Epithelial cell of proximal tubule (primary cell): ENCODE results near the gene GREB1L. TPM values are rescaled to one million over a fixed set of nuclear protein-coding genes. Genes with fewer than 3 reads are reported as not detected.

Source experiments
- DNase-seq: peaks from one replicate; pipeline ENCODE4 v3.0.0-alpha.2; 2011; ENCODE audit warnings: low read depth
- H3K4me3 ChIP-seq: 2 replicates; pipeline ENCODE4 v1.5.1; 2011; ENCODE audit warnings: low read depth, mild to moderate bottlenecking, low read length
- CTCF ChIP-seq: conservative IDR thresholded peaks from 2 replicates; pipeline ENCODE4 v1.5.1; 2012; ENCODE audit warnings: low read depth, mild to moderate bottlenecking, low read length
- total RNA-seq: library from RNA; depleted of rRNA; stranded (reverse); fragments of >200 nt; gene quantifications from 2 replicates; pipeline ENCODE4 v1.2.3, GENCODE V29; 2015

Gene GREB1L
- total RNA-seq, 1 donor from 2014 or later: 6.2 TPM

DNA sequence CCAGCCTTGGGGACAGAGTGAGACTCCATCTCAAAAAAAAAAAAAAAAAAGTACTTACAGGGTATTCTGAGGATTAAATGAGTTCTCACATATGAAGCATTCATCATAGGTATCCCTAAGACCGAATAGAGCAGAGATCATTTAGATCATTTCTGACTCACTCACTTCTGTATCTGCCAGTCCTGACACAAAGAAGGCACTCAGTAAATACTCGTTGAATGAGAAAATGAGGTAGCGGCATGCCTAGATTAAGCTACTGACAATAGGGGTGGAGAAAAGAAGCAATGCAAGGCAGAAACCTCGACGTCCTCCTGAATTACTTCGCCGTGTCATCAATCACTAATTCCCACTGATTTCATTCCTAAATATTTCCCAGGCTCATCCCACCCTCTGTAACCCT is 103.8 kb downstream of the GREB1L start:
- no peak overlapping the region for H3K4me3 ChIP-seq
- DNase-seq: no peak
- no peak for TF ChIP-seq CTCF

DNA sequence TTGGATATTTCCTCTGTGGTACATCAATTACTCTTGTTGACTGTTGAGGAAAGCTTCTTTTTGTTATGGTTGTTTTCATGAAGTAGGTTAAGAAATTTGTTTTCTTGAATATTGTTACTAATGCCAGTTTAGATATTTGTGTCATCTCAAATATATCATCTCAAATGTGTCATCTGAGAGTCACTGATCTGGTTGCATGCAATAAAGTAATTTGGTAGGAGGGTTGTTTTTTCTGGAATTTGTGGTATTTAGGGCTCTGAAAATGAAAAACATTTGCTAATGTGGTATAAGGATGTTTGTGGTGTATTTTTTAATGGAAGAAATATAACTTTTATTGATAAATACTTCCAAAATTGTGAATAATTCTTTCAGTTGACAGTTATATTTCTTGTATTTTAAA is 117.7 kb downstream of the GREB1L start:
- no peak overlapping the region for H3K4me3 ChIP-seq
- TF ChIP-seq CTCF: no peak
- no peak for DNase-seq

GRCh38 chr18:21361307-21361880 is 119.4 kb downstream of the GREB1L start:
- no peak for TF ChIP-seq CTCF
- DNase-seq: no peak
- H3K4me3 ChIP-seq: no peak overlapping the region

- DNase-seq: no peak
- H3K4me3 ChIP-seq: no peak overlapping the region
- TF ChIP-seq CTCF: no peak
These were observed 120.8 kb downstream of the GREB1L start for GRCh38 chr18:21362831-21363230.

GRCh38 chr18:21363348-21363747 is 121.3 kb downstream of the GREB1L start:
- no peak overlapping the region for H3K4me3 ChIP-seq
- TF ChIP-seq CTCF: no peak
- no peak for DNase-seq

- TF ChIP-seq CTCF: no peak
- H3K4me3 ChIP-seq: no peak overlapping the region
- DNase-seq: no peak
These were observed 122.4 kb downstream of the GREB1L start for GRCh38 chr18:21364471-21364870.

GRCh38 chr18:21366896-21367295 is 124.9 kb downstream of the GREB1L start:
- no peak overlapping the region for H3K4me3 ChIP-seq
- no peak for TF ChIP-seq CTCF
- no peak for DNase-seq
